GM21825 (cell line): ENCODE data around the gene HAPLN2.
"Not testable (repeated sequence)": the region's sequence is repeated elsewhere in the genome, so short reads cannot be mapped to it uniquely, and the experiment has no call there.

Experiments
- ATAC-seq: cut with Tn5 transposase; IDR thresholded peaks from one replicate; pipeline ENCODE4 v1.9.1; 2021; ENCODE audit warnings: mild to moderate bottlenecking, moderate library complexity; ENCODE audit not compliant: unreplicated experiment

The HAPLN2 gene

GRCh38 chr1:156616463-156616862 is 2.8 kb upstream of the HAPLN2 start:
- ATAC-seq: no peak

DNA sequence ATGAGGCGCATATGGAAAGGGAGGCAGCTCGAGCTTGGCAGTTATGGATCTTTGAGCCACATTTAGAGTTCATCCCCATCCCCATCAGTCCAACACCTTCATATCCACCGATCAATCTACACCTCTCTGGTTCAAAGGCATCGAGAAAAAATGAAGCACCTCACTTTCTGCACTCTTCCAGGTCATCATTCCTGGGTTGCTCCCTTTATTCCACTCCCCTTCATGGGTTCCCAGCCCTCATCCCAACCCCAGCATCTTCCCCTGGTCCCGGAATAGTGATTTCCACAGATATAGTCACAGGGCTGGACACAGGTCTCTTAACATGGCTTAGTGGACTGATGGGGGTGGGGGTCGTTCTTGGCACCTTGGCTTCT is 354 bp downstream of the HAPLN2 start:
- ATAC-seq: no peak

- ATAC-seq: no peak
Measured at GRCh38 chr1:156622581-156623297, 3.5 kb downstream of the HAPLN2 start.

DNA sequence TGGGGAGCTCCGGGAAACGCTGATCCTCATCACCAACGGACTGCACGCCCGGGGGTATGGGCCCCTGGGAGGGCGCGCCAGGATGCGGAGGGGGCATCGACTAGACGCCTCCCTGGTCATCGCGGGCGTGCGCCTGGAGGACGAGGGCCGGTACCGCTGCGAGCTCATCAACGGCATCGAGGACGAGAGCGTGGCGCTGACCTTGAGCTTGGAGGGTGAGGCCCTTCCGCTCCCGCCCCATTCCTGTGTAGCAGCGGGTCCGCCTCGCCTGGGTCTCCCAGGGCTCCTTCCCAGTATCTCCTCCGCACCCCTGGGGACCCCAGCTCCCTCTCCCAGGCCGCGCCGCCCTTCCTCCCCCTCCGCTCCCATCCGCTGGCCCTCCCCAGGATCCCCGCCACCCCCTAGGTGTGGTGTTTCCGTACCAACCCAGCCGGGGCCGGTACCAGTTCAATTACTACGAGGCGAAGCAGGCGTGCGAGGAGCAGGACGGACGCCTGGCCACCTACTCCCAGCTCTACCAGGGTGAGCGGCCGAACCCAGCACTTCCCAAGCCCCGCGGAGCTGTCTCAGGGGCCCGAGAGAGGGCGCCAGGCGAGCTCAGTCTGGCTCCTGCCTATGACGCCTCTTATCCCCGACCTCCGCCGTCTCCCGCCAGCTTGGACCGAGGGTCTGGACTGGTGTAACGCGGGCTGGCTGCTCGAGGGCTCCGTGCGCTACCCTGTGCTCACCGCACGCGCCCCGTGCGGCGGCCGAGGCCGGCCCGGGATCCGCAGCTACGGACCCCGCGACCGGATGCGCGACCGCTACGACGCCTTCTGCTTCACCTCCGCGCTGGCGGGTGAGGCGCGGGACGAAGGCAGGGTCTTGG is 5.0 kb downstream of the HAPLN2 start:
- no peak for ATAC-seq

DNA sequence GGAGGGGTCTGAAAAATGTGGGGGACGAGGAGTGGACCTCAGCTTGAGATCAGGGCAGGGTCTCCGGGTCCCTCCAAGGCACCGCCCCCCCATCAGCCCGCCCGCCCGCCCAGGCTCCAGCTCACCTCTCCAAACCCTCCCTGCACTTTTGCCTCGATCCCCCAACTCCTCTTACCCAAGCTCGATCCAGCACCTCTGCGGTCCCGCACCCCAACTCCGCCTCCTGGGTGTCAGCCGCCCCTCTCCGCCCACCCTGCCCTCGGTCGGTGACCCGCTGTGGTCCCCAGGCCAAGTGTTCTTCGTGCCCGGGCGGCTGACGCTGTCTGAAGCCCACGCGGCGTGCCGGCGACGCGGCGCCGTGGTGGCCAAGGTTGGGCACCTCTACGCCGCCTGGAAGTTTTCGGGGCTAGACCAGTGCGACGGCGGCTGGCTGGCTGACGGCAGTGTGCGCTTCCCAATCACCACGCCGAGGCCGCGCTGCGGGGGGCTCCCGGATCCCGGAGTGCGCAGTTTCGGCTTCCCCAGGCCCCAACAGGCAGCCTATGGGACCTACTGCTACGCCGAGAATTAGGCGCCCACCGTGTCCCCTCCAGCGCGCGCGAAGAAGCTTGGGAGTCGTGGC is 5.7 kb downstream of the HAPLN2 start:
- no peak for ATAC-seq

DNA sequence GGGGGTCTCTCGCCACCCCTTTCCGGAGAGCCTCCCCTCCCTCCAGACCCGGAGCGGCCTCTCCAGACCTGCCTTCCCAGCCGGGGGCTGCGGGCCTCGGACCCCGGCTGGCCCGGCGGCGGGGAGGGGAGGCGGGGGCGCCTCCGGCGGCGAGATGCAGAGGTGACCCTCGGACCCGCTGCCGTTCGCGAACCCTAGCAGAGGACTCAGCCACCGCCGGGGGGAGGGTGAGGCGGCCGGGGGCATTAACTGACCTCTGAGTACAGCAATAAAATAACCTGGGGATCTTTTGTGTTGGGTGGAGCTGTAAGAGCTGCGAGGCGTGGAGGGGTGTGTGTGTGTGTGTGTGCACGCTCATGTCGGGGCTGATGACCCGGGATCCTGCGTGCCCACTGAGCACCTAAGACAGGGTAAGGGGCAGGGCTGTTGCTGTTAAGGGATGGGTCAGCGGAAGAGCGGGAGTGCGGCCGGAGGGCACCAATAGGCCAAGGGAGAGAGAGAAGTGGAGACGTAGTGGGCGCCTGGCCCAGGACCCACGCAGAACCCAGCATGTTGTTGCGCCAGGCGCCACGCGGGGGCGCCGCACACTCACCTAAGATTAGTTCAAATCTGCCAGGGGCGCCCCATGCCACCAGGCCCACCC is 6.3 kb downstream of the HAPLN2 start:
- ATAC-seq: no peak

DNA sequence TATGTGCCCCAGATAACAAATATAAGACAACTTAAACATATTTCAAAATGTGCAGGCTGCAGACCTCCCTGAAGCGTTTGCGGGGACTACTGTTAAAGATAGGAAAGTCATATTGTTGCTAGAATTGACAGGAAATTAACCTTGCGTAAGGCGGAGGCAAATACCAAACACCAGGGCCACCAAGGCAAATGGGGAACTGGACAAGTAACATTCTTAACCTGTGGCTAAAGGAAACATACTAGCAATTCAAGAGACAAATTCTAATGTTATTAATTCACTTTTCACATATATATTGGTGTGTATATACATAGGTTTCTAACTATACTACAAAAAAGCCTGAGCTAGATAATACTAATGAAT is 6.8 kb downstream of the HAPLN2 start:
- ATAC-seq: no peak

DNA sequence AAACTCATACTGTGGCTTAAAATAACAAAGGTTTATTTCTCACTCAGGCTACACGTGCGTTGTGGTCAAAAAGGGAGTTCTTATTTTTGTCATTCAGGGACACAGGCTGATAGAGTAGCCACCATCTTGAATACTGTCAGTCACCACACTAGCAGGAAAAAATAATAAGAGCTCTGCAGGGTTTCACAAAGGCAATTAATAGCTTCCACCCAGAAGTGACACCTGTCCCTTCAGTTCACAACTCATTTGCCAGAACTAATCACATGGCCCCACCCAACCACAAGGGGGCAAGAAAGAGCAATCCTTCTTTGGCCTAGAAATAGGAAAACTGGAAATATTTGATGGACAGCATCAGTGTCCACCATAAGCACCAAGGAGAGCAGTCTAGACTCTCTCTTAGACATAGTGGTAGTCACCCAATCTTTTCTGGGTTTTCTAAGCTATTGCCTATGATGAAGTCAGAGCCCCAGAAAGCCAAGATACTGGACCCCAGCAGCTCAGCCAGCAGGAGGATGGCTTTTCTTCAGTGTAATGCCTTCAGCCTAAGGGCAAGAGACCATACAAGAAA is 8.2 kb downstream of the HAPLN2 start:
- ATAC-seq: no peak

GRCh38 chr1:156629823-156630449 is 10.7 kb downstream of the HAPLN2 start:
- ATAC-seq: no peak

- ATAC-seq: not testable (repeated sequence)
Measured at GRCh38 chr1:156631152-156631551, 11.9 kb downstream of the HAPLN2 start.

GRCh38 chr1:156632355-156632754 is 13.1 kb downstream of the HAPLN2 start:
- no peak for ATAC-seq

DNA sequence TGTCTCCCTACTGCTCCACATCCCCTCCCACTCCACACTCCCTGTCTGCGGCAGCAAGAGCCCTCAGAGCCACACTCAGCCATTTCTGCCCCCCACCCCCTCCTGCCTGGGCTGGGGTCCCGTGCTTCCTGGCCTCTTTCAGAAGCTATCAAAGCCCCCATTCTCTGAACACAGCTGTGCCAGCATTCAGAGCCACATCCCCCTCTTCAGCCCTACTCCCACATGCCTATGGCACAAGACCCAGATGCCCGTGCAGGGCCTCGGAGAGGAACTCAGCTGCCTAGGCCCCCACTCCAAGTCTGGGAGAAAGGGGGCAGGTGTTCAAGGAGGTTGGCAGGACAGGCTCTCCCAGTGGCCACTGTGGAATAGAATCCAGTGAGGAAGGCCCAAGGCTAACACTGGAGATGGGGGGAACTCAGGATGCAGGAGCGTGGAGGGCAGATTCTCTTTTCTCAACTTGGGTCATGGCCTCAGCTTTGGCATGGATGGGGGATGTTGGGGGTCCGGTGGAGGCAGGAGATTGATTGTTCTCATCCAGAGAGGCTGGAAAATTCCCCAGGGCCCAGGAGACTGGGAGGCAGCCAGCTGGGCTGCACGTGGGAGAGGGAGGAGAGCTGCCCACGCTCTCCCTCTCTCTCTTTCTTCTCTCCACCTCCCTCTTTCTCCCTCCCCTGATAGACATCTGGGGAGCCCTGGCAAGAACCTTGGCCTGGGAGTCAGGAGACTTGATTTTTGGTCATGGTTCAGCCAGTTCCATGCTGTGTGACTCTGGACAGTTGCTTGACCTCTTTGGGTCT is 19.2 kb downstream of the HAPLN2 start:
- ATAC-seq: no peak

DNA sequence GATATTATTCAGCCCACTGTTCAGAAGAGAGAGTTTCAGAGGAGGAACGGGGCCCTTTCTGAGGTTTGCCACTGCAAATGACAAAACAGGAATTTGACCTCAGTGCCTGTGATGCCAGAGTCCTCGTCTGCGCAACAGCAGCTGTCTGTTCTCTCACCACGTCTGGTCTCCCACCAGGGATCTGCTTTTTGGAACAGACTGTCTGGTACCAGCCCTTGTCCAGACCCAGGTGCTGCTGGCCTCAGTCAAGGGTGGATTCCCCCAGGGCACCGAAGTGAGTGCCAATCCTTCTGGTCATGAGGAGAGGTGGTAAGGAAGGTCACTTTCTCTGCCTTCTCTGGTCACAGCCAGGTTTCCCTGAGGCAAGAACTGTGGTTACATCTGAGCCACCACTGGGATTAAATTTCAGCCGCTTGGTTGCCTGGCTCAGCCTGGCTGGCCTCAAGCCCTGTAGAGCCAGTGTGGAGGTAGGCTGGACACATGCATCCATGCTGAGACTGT is 20.4 kb downstream of the HAPLN2 start:
- no peak for ATAC-seq

DNA sequence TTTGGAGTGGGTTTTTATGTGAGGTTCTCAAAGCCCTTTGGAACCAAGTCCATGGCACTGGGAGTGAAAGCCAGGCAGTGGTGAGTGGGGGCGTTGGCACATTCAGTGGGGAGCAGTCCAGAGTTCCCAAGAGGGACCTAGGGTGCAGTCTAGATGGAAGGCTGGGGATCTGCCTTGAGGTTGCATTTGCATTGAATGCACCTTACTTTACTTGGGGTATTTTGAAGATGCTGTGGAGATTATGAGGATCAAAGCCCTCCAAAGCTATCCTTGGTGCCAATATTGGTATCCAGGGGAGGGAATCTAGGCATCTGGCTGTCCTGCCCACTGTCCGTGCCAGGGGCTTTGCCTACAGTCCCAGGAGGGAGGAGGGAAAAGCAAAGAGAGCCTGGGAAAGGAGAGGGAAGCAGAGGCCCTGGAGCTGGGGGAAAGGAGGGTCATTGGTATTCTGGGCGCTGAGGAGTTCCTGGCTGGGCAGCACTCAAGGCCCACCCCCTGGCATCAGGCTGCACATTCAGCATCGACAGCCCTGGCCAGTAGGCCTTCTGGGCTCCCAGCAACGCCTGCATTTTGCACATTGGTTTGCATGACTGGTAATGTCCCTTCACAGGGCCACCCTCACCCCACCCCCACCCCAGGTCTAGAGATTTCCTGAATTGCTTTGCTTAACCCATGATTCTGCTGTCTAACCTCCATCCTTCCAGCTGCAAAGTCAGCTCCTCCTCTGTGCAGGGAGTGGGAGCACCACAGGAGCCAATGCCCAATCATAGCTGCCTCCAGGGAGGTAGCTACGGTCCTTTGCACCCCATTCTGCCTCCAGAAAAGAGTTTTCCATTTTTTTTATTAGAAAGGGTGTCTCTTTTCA is 21.9 kb downstream of the HAPLN2 start:
- no peak for ATAC-seq

- no peak for ATAC-seq
Measured at GRCh38 chr1:156641761-156642264, 22.6 kb downstream of the HAPLN2 start, which contains the start of gene BCAN. Gene BCAN, plus strand, starts transcription at chr1:156642117. Its CDS starts 3,938 bp downstream, at chr1:156646055.

GRCh38 chr1:156642265-156643048 is 23.2 kb downstream of the HAPLN2 start:
- no peak for ATAC-seq

DNA sequence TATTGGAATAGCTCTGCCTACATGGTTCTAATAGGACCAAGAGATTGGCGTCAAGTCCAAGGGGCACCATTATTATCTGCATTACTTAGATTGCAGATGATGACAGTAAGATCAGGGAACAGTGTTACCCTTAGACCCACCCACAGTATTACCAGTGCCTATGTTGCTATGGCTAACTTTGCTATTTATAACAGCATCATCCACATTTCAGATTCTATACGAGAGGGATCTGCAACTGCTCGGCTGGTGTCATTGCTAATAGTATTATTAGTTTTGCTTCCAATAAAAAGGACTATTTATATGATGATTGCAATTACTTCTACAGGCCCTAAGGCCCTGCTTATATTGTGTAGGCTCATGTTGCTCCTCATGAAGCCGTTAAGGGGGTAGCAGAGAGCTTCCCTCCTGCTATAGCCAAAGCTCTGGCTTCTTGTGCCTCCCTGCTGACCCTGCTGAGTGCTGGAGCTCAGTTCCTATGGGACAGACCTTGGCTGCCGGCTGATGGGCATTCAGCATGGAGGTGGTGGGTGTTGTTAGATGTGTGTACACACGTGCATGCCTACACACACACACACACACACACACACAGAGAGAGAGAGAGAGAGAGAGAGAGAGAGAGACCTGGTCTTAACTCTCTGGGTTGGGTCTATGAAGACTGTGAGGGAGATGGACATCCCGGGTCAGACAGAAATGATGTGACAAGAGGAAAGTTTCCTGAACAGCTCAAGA is 24.0 kb downstream of the HAPLN2 start:
- no peak for ATAC-seq
